HCT116 (cell line): ENCODE data around the gene MRPL36.

Experiments used
- EGR1 ChIP-seq: IDR thresholded peaks from 2 replicates; pipeline ENCODE4 v1.6.1; 2012; ENCODE audit warnings: low read depth
- ELF1 ChIP-seq: IDR thresholded peaks from 2 replicates; pipeline ENCODE4 v1.6.1; 2012; ENCODE audit warnings: low read depth, borderline replicate concordance
- EZH2 ChIP-seq: fragments of 200-600 bp; sonication (generic); IDR thresholded peaks from 2 replicates; pipeline ENCODE4 v1.6.1; 2017; ENCODE audit warnings: antibody characterized with exemption, mixed run types
- JUND ChIP-seq: IDR thresholded peaks from 2 replicates; pipeline ENCODE4 v1.6.1; 2012
- POLR2A ChIP-seq: IDR thresholded peaks from 2 replicates; pipeline ENCODE4 v1.7.0; 2011; ENCODE audit warnings: borderline replicate concordance; ENCODE audit not compliant: insufficient read depth, insufficient read length; ENCODE audit errors: extremely low read depth
- POLR2AphosphoS5 ChIP-seq: IDR thresholded peaks from 2 replicates; pipeline ENCODE4 v1.6.1; 2011; ENCODE audit warnings: mild to moderate bottlenecking, low read depth, low read length, moderate library complexity
- RAD21 ChIP-seq: IDR thresholded peaks from 2 replicates; pipeline ENCODE4 v1.6.1; 2012; ENCODE audit warnings: low read depth, mild to moderate bottlenecking
- SP1 ChIP-seq: IDR thresholded peaks from 2 replicates; pipeline ENCODE4 v1.6.1; 2012; ENCODE audit warnings: low read depth
- SRF ChIP-seq: IDR thresholded peaks from 2 replicates; pipeline ENCODE4 v1.6.1; 2012; ENCODE audit warnings: low read depth
- YY1 ChIP-seq: IDR thresholded peaks from 2 replicates; pipeline ENCODE4 v1.6.1; 2011; ENCODE audit warnings: low read length, low read depth, moderate library complexity, mild to moderate bottlenecking; ENCODE audit not compliant: insufficient replicate concordance; ENCODE audit errors: extremely low read depth
- TF ChIP-seq, protein P1 (sequence below), 3 experiments: fragments of 200-600 bp in 1 of 3; sonication (generic) in 1 of 3; IDR thresholded peaks in 2 of 3; conservative IDR thresholded peaks in 1 of 3; 2 replicates each; pipeline ENCODE4 v1.5.1; 2012 to 2017; ENCODE audit warnings: low read depth in 2 of 3, low read length in 2 of 3, antibody characterized with exemption in 1 of 3, borderline replicate concordance in 1 of 3, control low read depth in 1 of 3, mild to moderate bottlenecking in 1 of 3, mixed read lengths in 1 of 3, mixed run types in 1 of 3, moderate library complexity in 1 of 3; ENCODE audit not compliant: insufficient read depth in 1 of 3
- TF ChIP-seq, protein P2 (sequence below): IDR thresholded peaks from 2 replicates; pipeline ENCODE4 v1.6.1; 2011; ENCODE audit warnings: mild to moderate bottlenecking, low read length, moderate library complexity; ENCODE audit not compliant: insufficient replicate concordance; ENCODE audit errors: extremely low read depth
- TF ChIP-seq, protein P3 (sequence below): IDR thresholded peaks from 2 replicates; pipeline ENCODE4 v1.6.1; 2012

- TF ChIP-seq, protein P1, sequence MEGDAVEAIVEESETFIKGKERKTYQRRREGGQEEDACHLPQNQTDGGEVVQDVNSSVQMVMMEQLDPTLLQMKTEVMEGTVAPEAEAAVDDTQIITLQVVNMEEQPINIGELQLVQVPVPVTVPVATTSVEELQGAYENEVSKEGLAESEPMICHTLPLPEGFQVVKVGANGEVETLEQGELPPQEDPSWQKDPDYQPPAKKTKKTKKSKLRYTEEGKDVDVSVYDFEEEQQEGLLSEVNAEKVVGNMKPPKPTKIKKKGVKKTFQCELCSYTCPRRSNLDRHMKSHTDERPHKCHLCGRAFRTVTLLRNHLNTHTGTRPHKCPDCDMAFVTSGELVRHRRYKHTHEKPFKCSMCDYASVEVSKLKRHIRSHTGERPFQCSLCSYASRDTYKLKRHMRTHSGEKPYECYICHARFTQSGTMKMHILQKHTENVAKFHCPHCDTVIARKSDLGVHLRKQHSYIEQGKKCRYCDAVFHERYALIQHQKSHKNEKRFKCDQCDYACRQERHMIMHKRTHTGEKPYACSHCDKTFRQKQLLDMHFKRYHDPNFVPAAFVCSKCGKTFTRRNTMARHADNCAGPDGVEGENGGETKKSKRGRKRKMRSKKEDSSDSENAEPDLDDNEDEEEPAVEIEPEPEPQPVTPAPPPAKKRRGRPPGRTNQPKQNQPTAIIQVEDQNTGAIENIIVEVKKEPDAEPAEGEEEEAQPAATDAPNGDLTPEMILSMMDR (IDR thresholded peaks at IDR 0.05 in 2 of 3, conservative IDR thresholded peaks at IDR 0.05 in 1 of 3; ENCODE audit: borderline replicate concordance in 1 of 3, insufficient read depth in 1 of 3, low read depth in 2 of 3, low read length in 2 of 3): no peak
- no peak for TF ChIP-seq YY1
- no peak for TF ChIP-seq POLR2AphosphoS5
- TF ChIP-seq EGR1: no peak
- TF ChIP-seq SRF: no peak
- no peak for TF ChIP-seq RAD21
- TF ChIP-seq EZH2: no peak
- TF ChIP-seq, protein P2, sequence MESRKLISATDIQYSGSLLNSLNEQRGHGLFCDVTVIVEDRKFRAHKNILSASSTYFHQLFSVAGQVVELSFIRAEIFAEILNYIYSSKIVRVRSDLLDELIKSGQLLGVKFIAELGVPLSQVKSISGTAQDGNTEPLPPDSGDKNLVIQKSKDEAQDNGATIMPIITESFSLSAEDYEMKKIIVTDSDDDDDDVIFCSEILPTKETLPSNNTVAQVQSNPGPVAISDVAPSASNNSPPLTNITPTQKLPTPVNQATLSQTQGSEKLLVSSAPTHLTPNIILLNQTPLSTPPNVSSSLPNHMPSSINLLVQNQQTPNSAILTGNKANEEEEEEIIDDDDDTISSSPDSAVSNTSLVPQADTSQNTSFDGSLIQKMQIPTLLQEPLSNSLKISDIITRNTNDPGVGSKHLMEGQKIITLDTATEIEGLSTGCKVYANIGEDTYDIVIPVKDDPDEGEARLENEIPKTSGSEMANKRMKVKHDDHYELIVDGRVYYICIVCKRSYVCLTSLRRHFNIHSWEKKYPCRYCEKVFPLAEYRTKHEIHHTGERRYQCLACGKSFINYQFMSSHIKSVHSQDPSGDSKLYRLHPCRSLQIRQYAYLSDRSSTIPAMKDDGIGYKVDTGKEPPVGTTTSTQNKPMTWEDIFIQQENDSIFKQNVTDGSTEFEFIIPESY: no peak
- TF ChIP-seq, protein P3, sequence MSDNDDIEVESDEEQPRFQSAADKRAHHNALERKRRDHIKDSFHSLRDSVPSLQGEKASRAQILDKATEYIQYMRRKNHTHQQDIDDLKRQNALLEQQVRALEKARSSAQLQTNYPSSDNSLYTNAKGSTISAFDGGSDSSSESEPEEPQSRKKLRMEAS: no peak
- no peak for TF ChIP-seq POLR2A
- no peak for TF ChIP-seq ELF1
- TF ChIP-seq JUND: no peak
- TF ChIP-seq SP1: no peak
Measured at GRCh38 chr5:1793966-1794900, 5.4 kb downstream of the MRPL36 start.
